Measurements from ENCODE around the gene ANXA11.
"Not testable (repeated sequence)": the region's sequence is repeated elsewhere in the genome, so short reads cannot be mapped to it uniquely, and the experiment has no call there.

ANXA11 gene

GRCh38 chr10:80202934-80203834 is 2.2 kb downstream of the ANXA11 start:
- TF ChIP-seq EZH2 (IDR thresholded peaks at IDR 0.05; ENCODE audit: borderline replicate concordance, low read length): no peak
- peak; percentile 82 for TF ChIP-seq CTCF (IDR thresholded peaks at IDR 0.05; ENCODE audit: low read length)
- H3K27ac ChIP-seq (ENCODE audit: low read depth, low read length, poor library complexity, severe bottlenecking): peak overlapping the region; percentile 87
- no peaks in the 10 kb centered on the region for H3K27me3 ChIP-seq (ENCODE audit: insufficient read depth, low read length)
- H3K36me3 ChIP-seq (ENCODE audit: insufficient read depth, low read length): no peaks in the 10 kb centered on the region; the same call in 1 of the 2 replicates
- no peaks in the 10 kb centered on the region for H4K20me1 ChIP-seq (ENCODE audit: insufficient read depth, low read length)
- H3K4me3 ChIP-seq (ENCODE audit: low read depth, low read length, poor library complexity, severe bottlenecking): peak overlapping the region; percentile 95
- no peaks in the 10 kb centered on the region for H3K9me3 ChIP-seq (ENCODE audit: low read length)
- peaks cover 63% of the 10 kb centered on the region for H3K79me2 ChIP-seq (ENCODE audit: insufficient read depth, low read length)
- H3K9me2 ChIP-seq (ENCODE audit: low read depth, low read length): no peaks in the 10 kb centered on the region
- H3F3A ChIP-seq (ENCODE audit: insufficient read depth, low read length): no peaks in the 10 kb centered on the region
- H3K9ac ChIP-seq (ENCODE audit: low read length): peak overlapping the region; percentile 96
- H3K4me2 ChIP-seq (ENCODE audit: low read length): peak overlapping the region; percentile 100
- no peak overlapping the region for H2AFZ ChIP-seq (ENCODE audit: low read length)
- peaks cover 67% of the 10 kb centered on the region for H3K4me1 ChIP-seq (ENCODE audit: insufficient read depth, low read length, severe bottlenecking)

GRCh38 chr10:80202530-80202929 is 2.8 kb downstream of the ANXA11 start:
- not testable (repeated sequence) for H3K27ac ChIP-seq (ENCODE audit: low read depth, low read length, poor library complexity, severe bottlenecking); H3K9ac ChIP-seq (ENCODE audit: low read length); H3K9me2 ChIP-seq (ENCODE audit: low read depth, low read length); H2AFZ ChIP-seq (ENCODE audit: low read length); H3K9me3 ChIP-seq (ENCODE audit: low read length); H3K36me3 ChIP-seq (ENCODE audit: insufficient read depth, low read length); H3F3A ChIP-seq (ENCODE audit: insufficient read depth, low read length); H3K4me3 ChIP-seq (ENCODE audit: low read depth, low read length, poor library complexity, severe bottlenecking); H4K20me1 ChIP-seq (ENCODE audit: insufficient read depth, low read length); H3K27me3 ChIP-seq (ENCODE audit: insufficient read depth, low read length)
- Histone ChIP-seq H3K79me2 (ENCODE audit: insufficient read depth, low read length) (peaks cover 68% of the 10 kb centered on the region), H3K4me2 (ENCODE audit: low read length) (peak overlapping the region; percentile 100; the same call in 1 of the 2 replicates), H3K4me1 (ENCODE audit: insufficient read depth, low read length, severe bottlenecking) (peaks cover 74% of the 10 kb centered on the region)

- peak overlapping the region; percentile 100; the same call in 1 of the 2 replicates for H3K4me2 ChIP-seq (ENCODE audit: low read length)
- H3K4me3 ChIP-seq (ENCODE audit: low read depth, low read length, poor library complexity, severe bottlenecking): no peak overlapping the region
- no peaks in the 10 kb centered on the region for H3F3A ChIP-seq (ENCODE audit: insufficient read depth, low read length)
Observed at GRCh38 chr10:80201608-80202141, 3.7 kb downstream of the ANXA11 start.

More at GRCh38 chr10:80201608-80202141, 3.7 kb downstream of the ANXA11 start:
- no peak overlapping the region for H2AFZ ChIP-seq (ENCODE audit: low read length)
- peaks cover 76% of the 10 kb centered on the region for H3K79me2 ChIP-seq (ENCODE audit: insufficient read depth, low read length)
- H3K36me3 ChIP-seq (ENCODE audit: insufficient read depth, low read length): no peaks in the 10 kb centered on the region; the same call in 1 of the 2 replicates
- no peaks in the 10 kb centered on the region for H4K20me1 ChIP-seq (ENCODE audit: insufficient read depth, low read length)
- TF ChIP-seq EZH2 (IDR thresholded peaks at IDR 0.05; ENCODE audit: borderline replicate concordance, low read length) (no peak), CTCF (IDR thresholded peaks at IDR 0.05; ENCODE audit: low read length) (no peak)
- H3K9me2 ChIP-seq (ENCODE audit: low read depth, low read length): no peaks in the 10 kb centered on the region
- H3K9ac ChIP-seq (ENCODE audit: low read length): no peak overlapping the region
- H3K4me1 ChIP-seq (ENCODE audit: insufficient read depth, low read length, severe bottlenecking): peaks cover 82% of the 10 kb centered on the region
- peak overlapping the region; percentile 13 for H3K27ac ChIP-seq (ENCODE audit: low read depth, low read length, poor library complexity, severe bottlenecking)
- H3K27me3 ChIP-seq (ENCODE audit: insufficient read depth, low read length): no peaks in the 10 kb centered on the region
- no peaks in the 10 kb centered on the region for H3K9me3 ChIP-seq (ENCODE audit: low read length)

All from OCI-LY1 (cell line).